ENCODE data around the gene KDM7A. TPM values are rescaled to one million over a fixed set of nuclear protein-coding genes. Genes with fewer than 3 reads are reported as not detected.

Gene KDM7A
- total RNA-seq, 1 experiment from 2014 or later = 6.6 TPM

GRCh38 chr7:140192620-140193019 lies 15.8 kb upstream of the KDM7A start:
- Histone ChIP-seq H4K8ac (replicated peaks; ENCODE audit: insufficient read length, low read depth, low read length) (no peak overlapping the region), H3T11ph (ENCODE audit: low read length) (no peak overlapping the region), H3K27me3 (ENCODE audit: insufficient read depth, low read length) (no peaks in the 10 kb centered on the region), H3K18ac (ENCODE audit: insufficient read length, low read depth, low read length) (no peak overlapping the region), H3K56ac (ENCODE audit: insufficient read length, low read depth, low read length) (no peak overlapping the region), H3K4ac (ENCODE audit: low read depth, low read length) (no peak overlapping the region), H3K27ac (ENCODE audit: insufficient read length, low read depth, low read length) (no peak overlapping the region), H4K91ac (ENCODE audit: insufficient read length, low read depth, low read length) (no peak overlapping the region), H3K9ac (ENCODE audit: extremely low read depth, insufficient read length, low read length) (no peak overlapping the region), H3K79me1 (ENCODE audit: insufficient read depth, low read depth, low read length, poor library complexity, severe bottlenecking) (no peaks in the 10 kb centered on the region), H2BK20ac (ENCODE audit: low read depth, low read length, poor library complexity, severe bottlenecking) (no peak overlapping the region), H3K79me2 (ENCODE audit: insufficient read depth, low read length) (no peaks in the 10 kb centered on the region), H2BK12ac (ENCODE audit: insufficient read length, low read depth, low read length) (no peak overlapping the region), H3K9me3 (ENCODE audit: control insufficient read depth, low read depth, low read length) (no peaks in the 10 kb centered on the region), H3K23ac (ENCODE audit: insufficient read length, low read depth, low read length) (no peak overlapping the region), H2BK5ac (ENCODE audit: insufficient read length, low read length) (no peak overlapping the region), H4K20me1 (ENCODE audit: control insufficient read depth, insufficient read depth, insufficient read length) (no peaks in the 10 kb centered on the region), H2AK5ac (ENCODE audit: insufficient read length, low read length) (no peak overlapping the region), H3K4me1 (ENCODE audit: insufficient read depth, low read length) (no peaks in the 10 kb centered on the region), H2BK15ac (ENCODE audit: low read depth, low read length) (no peak overlapping the region), H2BK120ac (ENCODE audit: low read depth, low read length, poor library complexity, severe bottlenecking) (no peak overlapping the region), H2AFZ (ENCODE audit: low read length) (no peak overlapping the region), H3K4me2 (ENCODE audit: insufficient read depth, insufficient read length, low read length) (no peak overlapping the region), H3K23me2 (ENCODE audit: insufficient read length, low read depth, low read length, poor library complexity, severe bottlenecking) (no peaks in the 10 kb centered on the region), H4K5ac (ENCODE audit: insufficient read length, low read depth, low read length) (no peak overlapping the region), H3K14ac (ENCODE audit: insufficient read depth, low read length) (no peak overlapping the region)
- peaks cover 13% of the 10 kb centered on the region for H3K27me3 Mint-ChIP-seq (ENCODE audit: low read depth)
- peaks cover 7 to 15% of the 10 kb centered on the region in 2 experiments for H3K4me1 Mint-ChIP-seq
- H3K36me3 Mint-ChIP-seq (ENCODE audit: insufficient read depth in 1 of 3, low read depth in 3 of 3) = peaks cover 0 to 10% (median 0%) of the 10 kb centered on the region in 3 experiments; a peak in 2 of 7 replicates
- H3K4me3 Mint-ChIP-seq = no peak overlapping the region
- no peak for TF ChIP-seq CTCF (conservative IDR thresholded peaks at IDR 0.05)
- H3K9me3 Mint-ChIP-seq = peaks cover 0 to 7% of the 10 kb centered on the region in 2 experiments; a peak in 2 of 5 replicates
- H3K27ac Mint-ChIP-seq = no peak overlapping the region; a peak in 1 of 7 replicates
- DNase-seq = no peak

Data from H9 (cell line).